IPS DF 4.7 (cell line): Measurements from ENCODE around the gene JOSD2.

ENCODE experiments used
- DNase-seq: peaks from one replicate; pipeline ENCODE4 v3.0.0-alpha.2; 2013; ENCODE audit warnings: low spot score; ENCODE audit errors: extremely low read depth

JOSD2 gene

GRCh38 chr19:50496189-50497021 is 14.6 kb downstream of the JOSD2 start:
- no peak for DNase-seq

- no peak for DNase-seq
Measured at GRCh38 chr19:50495020-50495531, 15.9 kb downstream of the JOSD2 start.

GRCh38 chr19:50494186-50495019 is 16.6 kb downstream of the JOSD2 start:
- DNase-seq = no peak

GRCh38 chr19:50493171-50493570 is 17.8 kb downstream of the JOSD2 start:
- DNase-seq = no peak

- no peak for DNase-seq
Measured at GRCh38 chr19:50492303-50493052, 18.5 kb downstream of the JOSD2 start.

GRCh38 chr19:50490991-50491472 is 20.0 kb downstream of the JOSD2 start:
- no peak for DNase-seq

GRCh38 chr19:50490411-50490811 is 20.6 kb downstream of the JOSD2 start:
- no peak for DNase-seq

- no peak for DNase-seq
Measured at GRCh38 chr19:50489461-50490011, 21.5 kb downstream of the JOSD2 start.

- DNase-seq = no peak
Measured at GRCh38 chr19:50488389-50489194, 22.4 kb downstream of the JOSD2 start.

GRCh38 chr19:50486823-50487515 is 24.0 kb downstream of the JOSD2 start:
- DNase-seq = no peak

- no peak for DNase-seq
Measured at GRCh38 chr19:50485284-50485955, 25.6 kb downstream of the JOSD2 start.

- no peak for DNase-seq
Measured at GRCh38 chr19:50482916-50483315, 28.1 kb downstream of the JOSD2 start.

- no peak for DNase-seq
Measured at GRCh38 chr19:50482271-50482855, 28.6 kb downstream of the JOSD2 start.

- DNase-seq = no peak
Measured at GRCh38 chr19:50481351-50482149, 29.4 kb downstream of the JOSD2 start.

- no peak for DNase-seq
Measured at GRCh38 chr19:50480281-50481111, 30.5 kb downstream of the JOSD2 start.

- no peak for DNase-seq
Measured at GRCh38 chr19:50479761-50480251, 31.2 kb downstream of the JOSD2 start.
